ENCODE measurements around the gene FTO.

GRCh38 chr16:54191163-54191562 is 487.2 kb downstream of the FTO start:
- TF ChIP-seq CTCF (IDR thresholded peaks at IDR 0.05) (no peak), EP300 (IDR thresholded peaks at IDR 0.05) (no peak), POLR2AphosphoS5 (IDR thresholded peaks at IDR 0.05) (no peak)
